Measurements from ENCODE around the gene ALAS1. TPM values are rescaled to one million over a fixed set of nuclear protein-coding genes. Genes with fewer than 3 reads are reported as not detected.
A peak's percentile ranks its signal among the peaks of the same experiment; 100 is the strongest.
"Not testable (repeated sequence)": the region's sequence is repeated elsewhere in the genome, so short reads cannot be mapped to it uniquely, and the experiment has no call there.

ALAS1 gene
- total RNA-seq, 1 experiment from 2014 or later = 58.6 TPM

DNA sequence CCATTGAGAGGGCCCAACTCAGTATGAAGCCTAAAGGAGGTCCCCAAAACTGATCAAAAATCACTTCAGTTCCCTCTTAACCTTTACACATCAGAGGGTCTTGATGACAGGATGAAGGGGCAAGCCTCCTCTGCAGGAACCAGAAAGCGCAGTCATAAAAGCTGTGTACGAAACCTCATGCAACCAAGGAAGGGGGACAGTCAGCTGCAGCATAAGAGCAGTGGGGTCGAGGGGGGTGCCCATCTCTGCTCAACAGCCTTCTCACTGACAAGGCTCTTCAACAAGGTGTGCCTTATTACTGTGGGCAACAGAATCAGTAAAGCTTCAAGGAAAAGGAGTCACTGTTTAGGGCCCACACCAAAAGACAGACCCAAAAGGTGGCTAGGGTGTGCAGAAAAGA is 47.6 kb upstream of the ALAS1 start:
- Histone ChIP-seq H3K4me1 (ENCODE audit: insufficient read depth, low read length, poor library complexity, severe bottlenecking) (no peaks in the 10 kb centered on the region), H3K4me3 (ENCODE audit: low read depth, low read length, poor library complexity, severe bottlenecking) (no peak overlapping the region), H3K36me3 (ENCODE audit: insufficient read depth, low read length, poor library complexity, severe bottlenecking) (peaks cover 7% of the 10 kb centered on the region), H3K27me3 (replicated peaks; ENCODE audit: insufficient read depth, low read depth, low read length, poor library complexity) (no peaks in the 10 kb centered on the region), H3K27ac (ENCODE audit: low read depth, low read length, poor library complexity, severe bottlenecking) (no peak overlapping the region), H3K9me3 (ENCODE audit: low read depth, low read length, poor library complexity, severe bottlenecking) (no peaks in the 10 kb centered on the region)
- ChIA-PET CTCF (no interaction called here), POLR2A (ENCODE audit: low non-redundant PET) (no interaction called here)
- no TSS peak for BruUV-seq (replicated peaks)
- DNase-seq (ENCODE audit: low spot score) = no peak
- TF ChIP-seq, protein P1, sequence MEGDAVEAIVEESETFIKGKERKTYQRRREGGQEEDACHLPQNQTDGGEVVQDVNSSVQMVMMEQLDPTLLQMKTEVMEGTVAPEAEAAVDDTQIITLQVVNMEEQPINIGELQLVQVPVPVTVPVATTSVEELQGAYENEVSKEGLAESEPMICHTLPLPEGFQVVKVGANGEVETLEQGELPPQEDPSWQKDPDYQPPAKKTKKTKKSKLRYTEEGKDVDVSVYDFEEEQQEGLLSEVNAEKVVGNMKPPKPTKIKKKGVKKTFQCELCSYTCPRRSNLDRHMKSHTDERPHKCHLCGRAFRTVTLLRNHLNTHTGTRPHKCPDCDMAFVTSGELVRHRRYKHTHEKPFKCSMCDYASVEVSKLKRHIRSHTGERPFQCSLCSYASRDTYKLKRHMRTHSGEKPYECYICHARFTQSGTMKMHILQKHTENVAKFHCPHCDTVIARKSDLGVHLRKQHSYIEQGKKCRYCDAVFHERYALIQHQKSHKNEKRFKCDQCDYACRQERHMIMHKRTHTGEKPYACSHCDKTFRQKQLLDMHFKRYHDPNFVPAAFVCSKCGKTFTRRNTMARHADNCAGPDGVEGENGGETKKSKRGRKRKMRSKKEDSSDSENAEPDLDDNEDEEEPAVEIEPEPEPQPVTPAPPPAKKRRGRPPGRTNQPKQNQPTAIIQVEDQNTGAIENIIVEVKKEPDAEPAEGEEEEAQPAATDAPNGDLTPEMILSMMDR (conservative IDR thresholded peaks at IDR 0.05; ENCODE audit: low read depth, low read length) = no peak
- no peak for TF ChIP-seq EZH2 (IDR thresholded peaks at IDR 0.05; ENCODE audit: borderline replicate concordance, low read depth, low read length, poor library complexity, severe bottlenecking)
- intact Hi-C loops (cut with micrococcal nuclease; ENCODE audit: unreplicated experiment) = loop anchor here (10.0 kb wide), 1 partner anchor 96 kb away; the partner anchor contains the start of gene DUSP7

DNA sequence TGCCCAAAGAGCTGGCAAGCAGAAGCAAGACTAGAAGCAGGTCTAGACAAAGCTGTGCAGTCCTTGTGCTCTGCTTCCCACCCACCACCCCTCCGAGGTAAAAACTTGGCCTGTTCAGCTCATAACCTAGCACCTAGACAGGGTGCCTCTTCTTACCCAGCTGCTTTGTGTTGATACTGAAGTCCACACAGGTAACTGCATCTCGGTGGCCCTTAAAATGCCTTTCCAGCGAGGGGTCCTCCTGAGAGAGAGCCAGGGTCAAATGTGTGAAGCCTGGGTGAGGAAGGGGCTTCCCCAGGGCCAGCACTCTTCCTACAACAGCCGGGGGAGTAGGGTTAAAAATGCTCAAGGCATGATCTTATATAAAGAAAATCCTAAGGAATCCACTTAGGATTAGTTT is 47.1 kb upstream of the ALAS1 start:
- TF ChIP-seq EZH2 (IDR thresholded peaks at IDR 0.05; ENCODE audit: borderline replicate concordance, low read depth, low read length, poor library complexity, severe bottlenecking) = no peak
- TF ChIP-seq, protein P1 (conservative IDR thresholded peaks at IDR 0.05; ENCODE audit: low read depth, low read length) = no peak
- Histone ChIP-seq H3K9me3 (ENCODE audit: low read depth, low read length, poor library complexity, severe bottlenecking) (no peaks in the 10 kb centered on the region), H3K27me3 (replicated peaks; ENCODE audit: insufficient read depth, low read depth, low read length, poor library complexity) (no peaks in the 10 kb centered on the region), H3K4me1 (ENCODE audit: insufficient read depth, low read length, poor library complexity, severe bottlenecking) (no peaks in the 10 kb centered on the region), H3K36me3 (ENCODE audit: insufficient read depth, low read length, poor library complexity, severe bottlenecking) (peaks cover 7% of the 10 kb centered on the region), H3K4me3 (ENCODE audit: low read depth, low read length, poor library complexity, severe bottlenecking) (no peak overlapping the region), H3K27ac (ENCODE audit: low read depth, low read length, poor library complexity, severe bottlenecking) (no peak overlapping the region)
- no peak for DNase-seq (ENCODE audit: low spot score)
- ChIA-PET CTCF (no interaction called here), POLR2A (ENCODE audit: low non-redundant PET) (no interaction called here)
- no TSS peak for BruUV-seq (replicated peaks)
- intact Hi-C loops (cut with micrococcal nuclease; ENCODE audit: unreplicated experiment) = loop anchor here (10.0 kb wide), 1 partner anchor 96 kb away; the partner anchor contains the start of gene DUSP7

DNA sequence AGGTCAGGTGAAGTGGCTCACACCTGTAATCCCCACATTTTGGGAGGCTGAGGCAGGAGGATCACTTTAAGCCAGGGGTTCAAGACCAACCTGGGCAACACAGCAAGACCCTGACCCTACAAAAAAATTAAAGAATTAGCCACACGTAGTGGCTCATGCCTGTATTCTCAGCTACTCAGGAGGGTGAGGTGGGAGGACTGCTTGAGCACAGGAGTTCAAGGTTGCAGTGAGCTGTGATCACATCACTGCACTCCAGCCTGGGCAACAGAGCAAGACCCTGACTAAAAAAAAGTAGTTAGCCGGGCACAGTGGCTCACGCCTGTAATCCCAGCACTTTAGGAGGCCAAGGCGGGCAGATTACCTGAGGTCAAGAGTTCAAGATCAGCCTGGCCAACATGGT is 46.0 kb upstream of the ALAS1 start:
- H3K27ac ChIP-seq (ENCODE audit: low read depth, low read length, poor library complexity, severe bottlenecking); BruUV-seq (replicated peaks); DNase-seq (ENCODE audit: low spot score); H3K36me3 ChIP-seq (ENCODE audit: insufficient read depth, low read length, poor library complexity, severe bottlenecking); H3K4me1 ChIP-seq (ENCODE audit: insufficient read depth, low read length, poor library complexity, severe bottlenecking); POLR2A ChIA-PET (ENCODE audit: low non-redundant PET); CTCF ChIA-PET; H3K27me3 ChIP-seq (replicated peaks; ENCODE audit: insufficient read depth, low read depth, low read length, poor library complexity); H3K9me3 ChIP-seq (ENCODE audit: low read depth, low read length, poor library complexity, severe bottlenecking); H3K4me3 ChIP-seq (ENCODE audit: low read depth, low read length, poor library complexity, severe bottlenecking): not testable (repeated sequence)
- intact Hi-C loops (cut with micrococcal nuclease; ENCODE audit: unreplicated experiment) = loop anchor here (10.0 kb wide), 1 partner anchor 97 kb away; the partner anchor contains the start of gene DUSP7

GRCh38 chr3:52153389-52154096 is 44.4 kb upstream of the ALAS1 start:
- peak overlapping the region; percentile 79 for H3K27ac ChIP-seq (ENCODE audit: low read depth, low read length, poor library complexity, severe bottlenecking)
- H3K9me3 ChIP-seq (ENCODE audit: low read depth, low read length, poor library complexity, severe bottlenecking) = no peaks in the 10 kb centered on the region
- TF ChIP-seq EZH2 (IDR thresholded peaks at IDR 0.05; ENCODE audit: borderline replicate concordance, low read depth, low read length, poor library complexity, severe bottlenecking) = no peak
- TF ChIP-seq, protein P1 (conservative IDR thresholded peaks at IDR 0.05; ENCODE audit: low read depth, low read length) = no peak
- no peaks in the 10 kb centered on the region for H3K27me3 ChIP-seq (replicated peaks; ENCODE audit: insufficient read depth, low read depth, low read length, poor library complexity)
- no peaks in the 10 kb centered on the region for H3K4me1 ChIP-seq (ENCODE audit: insufficient read depth, low read length, poor library complexity, severe bottlenecking)
- POLR2A ChIA-PET (ENCODE audit: low non-redundant PET) = no interaction called here
- DNase-seq (ENCODE audit: low spot score) = no peak
- intact Hi-C loops (cut with micrococcal nuclease; ENCODE audit: unreplicated experiment) = loop anchor here (10.0 kb wide), 1 partner anchor 99 kb away; the partner anchor contains the start of gene DUSP7
- BruUV-seq (replicated peaks) = no TSS peak
- CTCF ChIA-PET = no interaction called here
- peaks cover 7% of the 10 kb centered on the region for H3K36me3 ChIP-seq (ENCODE audit: insufficient read depth, low read length, poor library complexity, severe bottlenecking)
- H3K4me3 ChIP-seq (ENCODE audit: low read depth, low read length, poor library complexity, severe bottlenecking) = peak overlapping the region; percentile 84

Measured in A673 (cell line).